IMR-90 (cell line): ENCODE data around the gene COL5A1. TPM values are rescaled to one million over a fixed set of nuclear protein-coding genes. Genes with fewer than 3 reads are reported as not detected.

Experiments used
- ATAC-seq: fragments of 200-7000 bp; cut with Tn5 transposase; 2 replicates; pipeline ENCODE4 v1.9.1; 2020; ENCODE audit warnings: low read depth, mild to moderate bottlenecking, moderate library complexity
- BruUV-seq: library from RNA; stranded (reverse); fragments of 400-500 nt; replicated peaks from 2 replicates; lab custom pipeline; 2021; lab: Mats Ljungman, UMichigan
- CTCF ChIA-PET: fragments of 300-600 bp; formaldehyde crosslinking; extraction: SDS; loops from one replicate; lab custom pipeline; 2021; ENCODE audit warnings: antibody characterized with exemption; lab: Yijun Ruan, JAX
- POLR2A ChIA-PET: fragments of 300-600 bp; sonication (Branson Sonifier 250); formaldehyde crosslinking; loops from one replicate; lab custom pipeline; 2022; ENCODE audit warnings: antibody characterized with exemption; ENCODE audit not compliant: unreplicated experiment; lab: Charles Lee
- DNase-seq: peaks from one replicate; pipeline ENCODE4 v3.0.0; 2013
- H2AFZ ChIP-seq: replicated peaks from 2 replicates; pipeline ENCODE3; 2013; ENCODE audit warnings: low read length, mild to moderate bottlenecking; ENCODE audit not compliant: poor library complexity
- H2AK5ac ChIP-seq: 2 replicates; pipeline ENCODE4 v1.6.1; 2013; ENCODE audit warnings: low read depth, low read length, inconsistent platforms
- H2AK9ac ChIP-seq: replicated peaks from 2 replicates; pipeline ENCODE3; 2013; ENCODE audit warnings: mild to moderate bottlenecking, low read depth, low read length, moderate library complexity; ENCODE audit not compliant: poor library complexity
- H2BK120ac ChIP-seq: 2 replicates; pipeline ENCODE4 v1.6.1; 2013; ENCODE audit warnings: low read depth, low read length, inconsistent platforms
- H2BK15ac ChIP-seq: 3 replicates; pipeline ENCODE4 v1.6.1; 2013; ENCODE audit warnings: low read depth, low read length, inconsistent platforms
- H2BK20ac ChIP-seq: 2 replicates; pipeline ENCODE4 v1.6.1; 2013; ENCODE audit warnings: low read depth, mild to moderate bottlenecking, inconsistent platforms, low read length, moderate library complexity
- H2BK5ac ChIP-seq: 2 replicates; pipeline ENCODE4 v1.6.1; 2013; ENCODE audit warnings: mild to moderate bottlenecking, low read depth, low read length, inconsistent platforms; ENCODE audit not compliant: poor library complexity, severe bottlenecking
- H3K14ac ChIP-seq: replicated peaks from 2 replicates; pipeline ENCODE4 v1.6.1; 2013; ENCODE audit warnings: low read depth, low read length, inconsistent platforms
- H3K18ac ChIP-seq: 2 replicates; pipeline ENCODE4 v1.6.1; 2013; ENCODE audit warnings: low read depth, low read length, control low read depth
- H3K23ac ChIP-seq: 2 replicates; pipeline ENCODE4 v1.6.1; 2013; ENCODE audit warnings: low read depth, low read length, inconsistent platforms
- H3K27ac ChIP-seq: 2 replicates; pipeline ENCODE4 v1.5.1; 2013; ENCODE audit warnings: mild to moderate bottlenecking, control low read depth, low read length; ENCODE audit not compliant: insufficient read depth
- H3K27me3 ChIP-seq: 2 replicates; pipeline ENCODE4 v1.6.1; 2013; ENCODE audit warnings: low read length; ENCODE audit not compliant: control insufficient read depth, insufficient read depth
- H3K36me3 ChIP-seq: 2 replicates; pipeline ENCODE4 v1.6.1; 2013; ENCODE audit warnings: low read length, mixed read lengths; ENCODE audit not compliant: control insufficient read depth, insufficient read depth
- H3K4ac ChIP-seq: 2 replicates; pipeline ENCODE4 v1.6.1; 2013; ENCODE audit warnings: low read depth, low read length, inconsistent platforms
- H3K4me1 ChIP-seq: 2 replicates; pipeline ENCODE4 v1.6.1; 2013; ENCODE audit warnings: low read length, mixed read lengths; ENCODE audit not compliant: control insufficient read depth, insufficient read depth
- H3K4me2 ChIP-seq: 2 replicates; pipeline ENCODE4 v1.6.1; 2013; ENCODE audit warnings: low read depth, mild to moderate bottlenecking, control low read depth, low read length, moderate library complexity
- H3K4me3 ChIP-seq: 2 replicates; pipeline ENCODE4 v1.5.1; 2013; ENCODE audit warnings: low read depth, mild to moderate bottlenecking, control low read depth, low read length, moderate library complexity; ENCODE audit not compliant: insufficient read depth
- H3K56ac ChIP-seq: 2 replicates; pipeline ENCODE4 v1.6.1; 2013; ENCODE audit warnings: low read length, inconsistent platforms; ENCODE audit not compliant: insufficient read depth; ENCODE audit errors: extremely low read depth
- H3K79me1 ChIP-seq, 2 experiments: 2 replicates each; pipeline ENCODE4 v1.6.1; 2013; ENCODE audit warnings: low read length in 2 of 2, inconsistent platforms in 1 of 2, low read depth in 1 of 2
- H3K9ac ChIP-seq: 2 replicates; pipeline ENCODE4 v1.6.1; 2013; ENCODE audit warnings: low read depth, low read length, control low read depth
- H3K9me1 ChIP-seq: 2 replicates; pipeline ENCODE4 v1.6.1; 2013; ENCODE audit warnings: low read length, inconsistent platforms; ENCODE audit not compliant: insufficient read depth
- H3K9me3 ChIP-seq: 2 replicates; pipeline ENCODE4 v1.6.1; 2013; ENCODE audit warnings: low read length; ENCODE audit not compliant: control insufficient read depth, insufficient read depth
- H4K20me1 ChIP-seq: 2 replicates; pipeline ENCODE4 v1.6.1; 2013; ENCODE audit warnings: low read length, inconsistent platforms; ENCODE audit not compliant: insufficient read depth
- H4K5ac ChIP-seq: 2 replicates; pipeline ENCODE4 v1.6.1; 2013; ENCODE audit warnings: mild to moderate bottlenecking, low read depth, low read length, control low read depth
- H4K8ac ChIP-seq, 2 experiments: 2 replicates each; pipeline ENCODE4 v1.6.1; 2013; ENCODE audit warnings: low read depth in 2 of 2, low read length in 2 of 2, control low read depth in 1 of 2, inconsistent platforms in 1 of 2
- H4K91ac ChIP-seq: 2 replicates; pipeline ENCODE4 v1.6.1; 2013; ENCODE audit warnings: low read depth, low read length, inconsistent platforms; ENCODE audit not compliant: insufficient read depth
- BHLHE40 ChIP-seq: fragments of 150-350 bp; IDR thresholded peaks from 2 replicates; pipeline ENCODE4 v1.6.1; 2016; ENCODE audit warnings: mild to moderate bottlenecking, low read depth, low read length
- CEBPB ChIP-seq: IDR thresholded peaks from 2 replicates; pipeline ENCODE4 v1.6.1; 2012; ENCODE audit warnings: low read depth, low read length, improper control_type of control experiment
- CHD1 ChIP-seq: IDR thresholded peaks from 2 replicates; pipeline ENCODE4 v1.6.1; 2012; ENCODE audit warnings: low read depth, low read length, improper control_type of control experiment
- CTCF ChIP-seq: conservative IDR thresholded peaks from 2 replicates; pipeline ENCODE4 v1.5.1; 2012; ENCODE audit warnings: mild to moderate bottlenecking, low read depth, low read length, improper control_type of control experiment
- ELK1 ChIP-seq: fragments of 150-350 bp; IDR thresholded peaks from 2 replicates; pipeline ENCODE4 v1.6.1; 2016; ENCODE audit warnings: low read depth, mild to moderate bottlenecking, low read length, moderate library complexity, borderline replicate concordance
- FOS ChIP-seq: fragments of 150-350 bp; IDR thresholded peaks from 2 replicates; pipeline ENCODE4 v1.6.1; 2016; ENCODE audit warnings: low read depth, low read length
- MAFK ChIP-seq: IDR thresholded peaks from 2 replicates; pipeline ENCODE4 v1.6.1; 2012; ENCODE audit warnings: low read depth, low read length, improper control_type of control experiment
- MAZ ChIP-seq: IDR thresholded peaks from 2 replicates; pipeline ENCODE4 v1.6.1; 2012; ENCODE audit warnings: low read depth, mild to moderate bottlenecking, low read length, improper control_type of control experiment, moderate library complexity, borderline replicate concordance
- MXI1 ChIP-seq: IDR thresholded peaks from 2 replicates; pipeline ENCODE4 v1.6.1; 2012; ENCODE audit warnings: low read depth, mild to moderate bottlenecking, low read length, moderate library complexity, borderline replicate concordance
- NFE2L2 ChIP-seq: fragments of 150-350 bp; IDR thresholded peaks from 2 replicates; pipeline ENCODE4 v1.6.1; 2016; ENCODE audit warnings: low read depth, mild to moderate bottlenecking, low read length
- POLR2A ChIP-seq: IDR thresholded peaks from 2 replicates; pipeline ENCODE4 v1.6.1; 2012; ENCODE audit warnings: mild to moderate bottlenecking, low read depth, low read length
- RAD21 ChIP-seq: IDR thresholded peaks from 2 replicates; pipeline ENCODE4 v1.6.1; 2012; ENCODE audit warnings: low read length, improper control_type of control experiment
- RCOR1 ChIP-seq: IDR thresholded peaks from 2 replicates; pipeline ENCODE4 v1.6.1; 2012; ENCODE audit warnings: mild to moderate bottlenecking, low read length, improper control_type of control experiment; ENCODE audit not compliant: insufficient replicate concordance
- RFX5 ChIP-seq: IDR thresholded peaks from 2 replicates; pipeline ENCODE4 v1.8.0; 2012; ENCODE audit warnings: low read depth, mild to moderate bottlenecking, low read length, moderate library complexity
- USF2 ChIP-seq: fragments of 150-350 bp; IDR thresholded peaks from 2 replicates; pipeline ENCODE4 v1.6.1; 2017; ENCODE audit warnings: mild to moderate bottlenecking, antibody characterized with exemption, low read length, low read depth
- WGBS, 2 experiments: methylation state at CpG; one replicate each; pipeline versions ENCODE4 v1.1.5 to v1.1.7; 2013; ENCODE audit warnings: missing lambda C conversion rate in 2 of 2; ENCODE audit not compliant: insufficient read length in 1 of 2; ENCODE audit errors: extremely low coverage in 2 of 2; 5-methylcytosine and 5-hydroxymethylcytosine counted together
- dilution Hi-C: fragments of 300-500 bp; cut with HindIII; formaldehyde crosslinking; loops from one replicate; pipeline ENCODE4 v1.14.3; 2018; ENCODE audit warnings: low sequenced_read_pairs; ENCODE audit not compliant: unreplicated experiment
- in situ Hi-C: fragments of 300-500 bp; cut with MboI; formaldehyde crosslinking; loops from 3 replicates; pipeline ENCODE4 v1.14.3; 2019; ENCODE audit warnings: low sequenced_read_pairs, inconsistent platforms, mixed read lengths
- intact Hi-C: fragments of 100-400 bp; cut with micrococcal nuclease; formaldehyde crosslinking; loops from 2 replicates; pipeline ENCODE4 v1.10.0; 2022
- polyA plus RNA-seq, 3 experiments: library from polyadenylated mRNA; depleted of rRNA; stranded (reverse); fragments of >200 nt; gene quantifications; 2 replicates each; pipeline ENCODE4 v1.2.3, GENCODE V29; 2012; ENCODE audit warnings: low replicate concordance in 1 of 3
- total RNA-seq: library from RNA; depleted of rRNA; stranded (reverse); fragments of >200 nt; gene quantifications from 2 replicates; pipeline ENCODE4 v1.2.3, GENCODE V29; 2012

COL5A1 gene
- total and polyA plus RNA-seq, 2 of the 4 experiments (the other 2 are of a cell fraction), result 19.2 to 173 TPM

- 64% methylated on average over 3 of the region's 7 CpGs; no CpG with 5 or more reads in 1 of the 2 experiments for WGBS, 2 experiments
- Histone ChIP-seq H3K79me1 (no peaks in the 10 kb centered on the region), H3K4me2 (no peak overlapping the region), H4K20me1 (no peaks in the 10 kb centered on the region), H2BK120ac (no peak overlapping the region), H3K18ac (no peak overlapping the region), H2AFZ (no peak overlapping the region), H4K5ac (no peak overlapping the region), H3K27me3 (peaks cover 24% of the 10 kb centered on the region), H3K23ac (no peak overlapping the region), H3K4ac (no peak overlapping the region), H3K4me3 (no peak overlapping the region), H4K8ac (no peak overlapping the region), H3K9me3 (peaks cover 3% of the 10 kb centered on the region; the same call in 1 of the 2 replicates), H2AK5ac (no peak overlapping the region), H3K56ac (no peak overlapping the region), H3K9ac (no peak overlapping the region), H3K27ac (no peak overlapping the region), H3K4me1 (peaks cover 10% of the 10 kb centered on the region), H2BK20ac (no peak overlapping the region), H3K14ac (no peak overlapping the region), H3K36me3 (no peaks in the 10 kb centered on the region), H2BK15ac (no peak overlapping the region), H2AK9ac (peak overlapping the region; percentile 3), H2BK5ac (no peak overlapping the region), H3K9me1 (no peaks in the 10 kb centered on the region), H4K91ac (no peak overlapping the region)
- CTCF ChIA-PET, result no interaction called here
- TF ChIP-seq MXI1, result no peak
- TF ChIP-seq NFE2L2, result no peak
- TF ChIP-seq CHD1, result no peak
- no peak for TF ChIP-seq RFX5
- no peak for TF ChIP-seq ELK1
- TF ChIP-seq POLR2A, result no peak
- no peak for TF ChIP-seq BHLHE40
- TF ChIP-seq USF2, result no peak
- no peak for TF ChIP-seq FOS
- no peak for TF ChIP-seq MAFK
- no peak for TF ChIP-seq RAD21
- no peak for TF ChIP-seq MAZ
- TF ChIP-seq CEBPB, result no peak
- no peak for TF ChIP-seq RCOR1
- TF ChIP-seq CTCF, result no peak
- POLR2A ChIA-PET, result no interaction called here
- no peak for ATAC-seq
- DNase-seq, result no peak
- dilution Hi-C loops, result no loop called here
- BruUV-seq, result no TSS peak
- in situ Hi-C loops, result no loop called here
- intact Hi-C loops, result no loop called here
These were observed 251.3 kb downstream of the COL5A1 start for GRCh38 chr9:134892820-134893420.
